ENCODE data around the gene ATP5MC2. TPM values are rescaled to one million over a fixed set of nuclear protein-coding genes. Genes with fewer than 3 reads are reported as not detected.

The ATP5MC2 gene
- total and polyA plus RNA-seq, 7 donors = 409 to 828 (median 548) TPM

DNA sequence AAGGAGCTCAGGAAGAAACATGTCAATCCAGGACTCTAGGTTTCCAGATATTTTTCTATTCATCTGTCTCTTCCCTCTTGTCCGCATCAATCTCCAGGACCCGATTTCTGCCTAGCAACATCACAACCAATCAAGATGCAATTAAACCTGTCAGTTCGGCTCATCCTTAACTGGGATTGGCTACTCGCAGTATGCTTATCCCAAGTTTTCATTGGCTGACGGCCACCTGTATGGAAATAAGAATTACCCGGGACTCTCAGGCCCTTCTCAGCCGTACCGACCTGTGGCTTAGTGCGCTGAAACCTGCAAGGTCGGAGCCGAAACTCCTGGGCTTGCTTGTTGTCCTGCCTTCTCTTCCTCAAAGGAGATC, 20.4 kb upstream of the ATP5MC2 start:
- H3K27ac ChIP-seq = no peak overlapping the region
- intact Hi-C loops (cut with DNase I) = no loop called here
- 1 to 4% methylated on average over 11 of the region's 11 CpGs for WGBS, 2 donors
- H3K9me3 ChIP-seq = no peaks in the 10 kb centered on the region
- peaks cover 0 to 26% (median 14%) of the 10 kb centered on the region in 4 donors for H3K4me1 ChIP-seq
- H3K4me3 ChIP-seq = peak overlapping the region in 2 of 4 donors; percentile 11 to 13
- no peaks in the 10 kb centered on the region for H3K36me3 ChIP-seq
- no peak for TF ChIP-seq EP300 (IDR thresholded peaks at IDR 0.05)
- TF ChIP-seq, protein P1, sequence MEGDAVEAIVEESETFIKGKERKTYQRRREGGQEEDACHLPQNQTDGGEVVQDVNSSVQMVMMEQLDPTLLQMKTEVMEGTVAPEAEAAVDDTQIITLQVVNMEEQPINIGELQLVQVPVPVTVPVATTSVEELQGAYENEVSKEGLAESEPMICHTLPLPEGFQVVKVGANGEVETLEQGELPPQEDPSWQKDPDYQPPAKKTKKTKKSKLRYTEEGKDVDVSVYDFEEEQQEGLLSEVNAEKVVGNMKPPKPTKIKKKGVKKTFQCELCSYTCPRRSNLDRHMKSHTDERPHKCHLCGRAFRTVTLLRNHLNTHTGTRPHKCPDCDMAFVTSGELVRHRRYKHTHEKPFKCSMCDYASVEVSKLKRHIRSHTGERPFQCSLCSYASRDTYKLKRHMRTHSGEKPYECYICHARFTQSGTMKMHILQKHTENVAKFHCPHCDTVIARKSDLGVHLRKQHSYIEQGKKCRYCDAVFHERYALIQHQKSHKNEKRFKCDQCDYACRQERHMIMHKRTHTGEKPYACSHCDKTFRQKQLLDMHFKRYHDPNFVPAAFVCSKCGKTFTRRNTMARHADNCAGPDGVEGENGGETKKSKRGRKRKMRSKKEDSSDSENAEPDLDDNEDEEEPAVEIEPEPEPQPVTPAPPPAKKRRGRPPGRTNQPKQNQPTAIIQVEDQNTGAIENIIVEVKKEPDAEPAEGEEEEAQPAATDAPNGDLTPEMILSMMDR (IDR thresholded peaks at IDR 0.05) = no peak
- TF ChIP-seq POLR2AphosphoS5 (IDR thresholded peaks at IDR 0.05) = no peak
- TF ChIP-seq POLR2A (IDR thresholded peaks at IDR 0.05) = no peak
- H3K27me3 ChIP-seq = peaks cover 30 to 72% (median 64%) of the 10 kb centered on the region in 3 donors
- no peak for DNase-seq

DNA sequence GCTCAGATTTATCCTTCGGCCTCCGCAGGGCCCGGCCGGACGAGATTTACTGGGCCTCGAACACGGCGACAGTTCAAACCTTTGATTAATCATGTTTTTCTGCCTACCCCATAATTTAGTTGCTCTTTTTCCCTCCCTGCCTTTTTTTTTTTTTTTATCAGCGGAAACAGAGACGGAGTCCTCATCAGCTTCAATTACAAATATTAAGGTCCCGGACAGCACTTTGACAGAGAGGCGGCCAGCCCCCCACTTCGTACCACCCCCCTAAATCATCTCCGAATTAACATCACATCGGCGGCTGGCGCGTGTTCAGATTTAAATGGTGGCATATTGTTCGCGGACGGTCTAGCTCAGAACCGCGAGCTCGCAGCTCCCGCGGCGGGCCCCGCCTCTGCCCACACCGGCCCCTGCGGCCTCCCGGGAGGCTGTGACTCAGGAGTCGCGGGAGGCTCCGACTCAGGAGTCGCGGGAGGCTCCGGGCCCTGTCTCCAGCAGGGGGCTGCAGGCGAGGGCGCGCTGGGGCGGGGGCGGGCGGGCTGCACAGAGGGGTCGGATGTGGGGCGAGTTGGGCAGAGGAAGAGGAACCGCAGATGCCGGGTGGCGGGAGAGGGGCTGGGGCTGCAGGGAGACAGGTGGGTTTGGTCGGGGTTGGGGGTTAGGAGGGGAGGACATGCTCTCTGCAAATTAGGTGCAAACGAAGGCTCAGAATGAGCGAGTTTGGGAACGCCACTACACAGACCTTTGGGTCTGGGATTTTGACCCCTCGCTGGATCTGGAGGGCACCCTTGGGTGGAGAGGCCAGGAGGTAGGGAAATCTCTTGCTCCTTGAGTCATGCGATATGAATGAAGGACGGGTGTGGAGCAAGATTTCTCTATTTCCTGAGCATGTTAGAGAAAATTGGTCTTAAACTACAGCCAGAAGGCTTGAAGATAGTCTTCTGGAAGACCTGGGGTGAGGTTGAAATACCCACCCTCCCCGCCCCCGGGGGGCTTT, 19.6 kb upstream of the ATP5MC2 start:
- Histone ChIP-seq H3K27ac (no peak overlapping the region), H3K27me3 (peaks cover 30 to 63% (median 62%) of the 10 kb centered on the region in 3 donors), H3K4me1 (peaks cover 0 to 26% (median 14%) of the 10 kb centered on the region in 4 donors), H3K9me3 (no peaks in the 10 kb centered on the region), H3K4me3 (peak overlapping the region in 3 of 4 donors; percentile 18 to 30 (median 24)), H3K36me3 (no peaks in the 10 kb centered on the region)
- WGBS, 2 donors = 4% methylated on average over 57 of the region's 57 CpGs
- DNase-seq = no peak
- TF ChIP-seq, protein P1 (IDR thresholded peaks at IDR 0.05) = no peak
- peak in 1 of 4 donors; percentile 25 for TF ChIP-seq POLR2AphosphoS5 (IDR thresholded peaks at IDR 0.05)
- intact Hi-C loops (cut with DNase I) = no loop called here

DNA sequence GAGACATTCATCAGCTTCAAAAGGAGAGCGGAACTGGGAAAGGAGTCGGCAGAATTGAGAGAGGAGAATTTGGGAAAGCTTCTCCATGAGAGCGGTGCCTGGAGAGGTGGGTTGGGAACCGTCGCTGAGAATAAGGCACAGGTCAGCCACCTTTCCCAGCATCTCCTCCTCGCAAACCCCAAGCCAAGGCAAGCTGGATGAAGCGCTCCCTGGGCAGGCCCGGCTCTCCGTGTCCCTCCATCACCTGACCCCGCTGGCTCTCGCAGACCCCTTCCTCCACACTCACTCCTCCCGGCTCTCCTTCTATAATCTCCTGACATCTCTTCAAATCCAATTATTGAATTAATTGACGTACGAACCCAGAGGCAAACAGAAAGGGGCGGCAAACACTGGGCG, 18.9 kb upstream of the ATP5MC2 start:
- intact Hi-C loops (cut with DNase I) = no loop called here
- H3K4me1 ChIP-seq = peaks cover 0 to 26% (median 14%) of the 10 kb centered on the region in 4 donors
- TF ChIP-seq POLR2A (IDR thresholded peaks at IDR 0.05) (no peak), EP300 (IDR thresholded peaks at IDR 0.05) (no peak), POLR2AphosphoS5 (IDR thresholded peaks at IDR 0.05) (no peak)
- TF ChIP-seq, protein P1 (IDR thresholded peaks at IDR 0.05) = no peak
- H3K9me3 ChIP-seq = no peaks in the 10 kb centered on the region
- no peak overlapping the region for H3K27ac ChIP-seq
- no peak overlapping the region for H3K4me3 ChIP-seq
- no peaks in the 10 kb centered on the region for H3K36me3 ChIP-seq
- whole genome bisulfite sequencing, 2 donors = 33 to 53% methylated on average over 16 of the region's 16 CpGs
- no peak for DNase-seq
- peaks cover 28 to 60% (median 60%) of the 10 kb centered on the region in 3 donors for H3K27me3 ChIP-seq

DNA sequence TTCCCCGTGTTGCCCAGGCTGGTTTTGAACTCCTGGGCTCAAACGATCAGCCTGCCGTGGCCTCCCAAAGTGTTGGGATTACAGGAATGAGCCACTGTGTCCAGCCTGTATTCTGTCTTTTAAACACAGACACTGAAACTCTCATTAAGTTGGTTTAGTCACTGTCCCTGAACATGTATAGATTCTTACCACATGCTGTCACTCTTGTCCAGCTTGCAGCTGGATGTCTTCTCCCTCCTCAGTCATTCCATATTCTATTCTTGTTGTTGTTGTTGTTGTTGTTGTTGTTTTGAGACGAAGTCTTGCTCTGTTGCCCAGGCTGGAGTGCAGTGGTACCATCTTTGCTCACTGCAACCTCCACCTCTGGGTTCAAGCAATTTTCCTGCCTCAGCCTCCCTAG, 12.3 kb upstream of the ATP5MC2 start:
- DNase-seq = no peak
- H3K4me3 ChIP-seq = no peak overlapping the region
- no peaks in the 10 kb centered on the region for H3K36me3 ChIP-seq
- no peaks in the 10 kb centered on the region for H3K27me3 ChIP-seq
- no peak overlapping the region for H3K27ac ChIP-seq
- intact Hi-C loops (cut with DNase I) = no loop called here
- TF ChIP-seq POLR2A (IDR thresholded peaks at IDR 0.05) = no peak
- TF ChIP-seq, protein P1 (IDR thresholded peaks at IDR 0.05) = no peak
- TF ChIP-seq POLR2AphosphoS5 (IDR thresholded peaks at IDR 0.05) = no peak
- no peak for TF ChIP-seq EP300 (IDR thresholded peaks at IDR 0.05)
- WGBS, 2 donors = 75 to 85% methylated on average over 4 of the region's 4 CpGs
- no peaks in the 10 kb centered on the region for H3K4me1 ChIP-seq
- no peaks in the 10 kb centered on the region for H3K9me3 ChIP-seq

Measured in sigmoid colon (tissue), 7 donors.